Activated CD8-positive, alpha-beta memory T cell treated with anti-CD3 and anti-CD28 coated beads for 24 hours (primary cell): ENCODE measurements around the gene ERCC6L2.

Experiments used
- DNase-seq: peaks from one replicate; pipeline ENCODE4 v3.0.0-alpha.2; 2020

ERCC6L2 gene

GRCh38 chr9:95924987-95925386, 49.5 kb downstream of the ERCC6L2 start:
- DNase-seq = no peak

DNA sequence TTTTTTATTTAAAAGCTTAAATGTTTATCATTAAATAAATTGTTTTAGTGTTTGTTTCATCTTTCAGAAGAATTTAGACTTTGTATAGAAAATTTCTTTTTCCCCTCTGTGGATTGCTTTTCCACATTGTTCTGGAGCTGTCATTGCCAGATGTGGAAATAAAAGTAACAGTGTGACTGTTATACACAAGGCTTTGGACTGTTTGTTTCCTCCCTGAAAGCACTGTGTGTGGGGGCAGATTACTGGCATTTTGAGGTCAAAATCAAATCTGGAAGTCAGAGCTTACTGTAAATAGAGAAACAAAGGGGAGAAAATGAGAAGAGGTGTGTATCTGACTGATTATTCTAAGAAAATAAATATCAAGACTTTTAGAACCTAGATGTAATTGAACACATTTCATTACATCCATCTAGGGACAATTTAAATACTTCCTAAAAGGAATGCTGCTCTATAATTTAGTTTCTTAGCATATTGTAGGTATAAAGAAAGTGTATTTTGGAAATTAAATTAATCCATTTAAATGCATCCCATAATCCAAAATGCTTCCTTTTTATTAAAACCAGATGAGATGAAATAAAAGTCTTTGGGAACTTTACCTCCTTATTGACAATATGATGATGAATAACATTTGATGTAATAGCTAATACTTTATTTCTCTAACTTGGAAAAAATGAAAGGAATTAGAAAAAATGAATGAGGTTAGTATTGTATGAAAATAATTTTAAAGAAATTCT, 51.9 kb downstream of the ERCC6L2 start:
- DNase-seq = no peak

- no peak for DNase-seq
Observed at GRCh38 chr9:95930277-95930676, 54.8 kb downstream of the ERCC6L2 start.

DNA sequence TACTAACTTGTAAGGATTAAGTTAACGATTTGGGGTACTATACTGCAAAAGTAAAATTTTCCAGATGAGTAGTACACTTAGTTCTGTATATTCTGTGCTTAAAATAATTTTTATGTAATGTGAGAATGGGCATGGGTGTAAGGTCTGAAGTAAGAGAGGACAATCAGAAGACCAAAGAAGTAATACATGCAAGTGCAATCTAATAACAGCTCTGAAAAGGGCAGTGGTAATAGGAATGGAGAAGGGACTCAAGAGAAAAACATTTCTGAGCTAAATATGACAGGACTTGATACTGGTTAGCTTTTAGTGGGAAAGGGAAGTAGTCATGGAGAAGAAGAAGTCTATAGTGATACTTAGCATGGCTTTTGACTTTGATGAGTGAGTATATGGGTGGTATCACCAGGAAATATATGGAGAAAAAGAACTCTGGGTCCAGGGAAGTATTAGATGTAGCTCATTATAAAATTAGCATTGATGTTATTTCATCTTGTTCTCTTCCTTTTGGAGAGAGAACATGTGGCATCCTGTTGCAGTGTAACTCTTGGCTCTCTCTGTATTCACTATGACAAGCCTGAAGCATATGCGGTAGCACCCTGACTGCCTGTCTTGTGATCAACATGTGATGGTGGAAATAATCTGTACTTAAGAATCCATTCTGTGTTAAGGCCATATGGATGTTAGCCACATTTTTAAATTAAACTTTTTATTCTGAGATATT, 60.5 kb downstream of the ERCC6L2 start:
- no peak for DNase-seq

DNA sequence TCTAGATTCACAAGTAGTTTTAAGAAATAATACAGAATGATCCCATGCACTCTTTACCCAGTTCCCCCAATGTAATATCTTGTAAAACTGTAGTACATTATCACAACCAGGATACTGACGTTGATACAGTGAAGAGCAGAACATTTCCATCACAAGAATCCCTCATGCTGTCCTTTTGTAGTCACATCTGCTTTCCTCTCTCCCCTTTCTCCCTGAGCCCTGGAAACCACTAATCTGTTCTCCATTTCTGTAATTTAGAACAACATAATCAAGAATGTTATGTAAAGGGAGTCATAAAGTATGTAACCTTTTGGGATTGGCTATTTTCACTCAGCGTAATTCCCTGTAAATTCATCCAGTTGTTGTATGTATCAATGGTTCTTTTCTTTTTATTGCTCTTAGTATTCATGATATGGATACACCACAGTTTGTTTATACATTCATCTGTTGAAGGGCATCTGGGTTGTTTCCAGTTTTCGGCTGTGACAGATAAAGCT, 61.1 kb downstream of the ERCC6L2 start:
- DNase-seq = no peak

- no peak for DNase-seq
Observed at GRCh38 chr9:95937131-95937530, 61.6 kb downstream of the ERCC6L2 start.

DNA sequence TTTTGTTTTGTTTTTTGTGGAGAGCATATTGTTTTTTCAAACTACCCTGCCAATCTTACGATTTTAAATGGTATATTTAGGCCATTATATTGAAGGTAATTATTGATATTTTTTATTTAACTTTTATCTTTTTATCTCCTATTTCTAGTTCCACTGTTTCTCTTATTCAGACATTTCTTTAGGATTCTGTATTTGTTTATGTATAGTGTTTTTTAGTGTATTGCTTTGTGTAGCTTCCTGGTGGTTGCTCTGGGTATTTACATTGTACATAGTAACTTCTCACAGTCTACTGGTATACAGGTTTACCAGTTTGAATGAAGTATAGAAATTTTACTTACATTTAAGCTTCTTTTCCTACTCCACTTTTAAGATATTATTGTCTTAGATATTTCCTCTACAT, 63.2 kb downstream of the ERCC6L2 start:
- no peak for DNase-seq

DNA sequence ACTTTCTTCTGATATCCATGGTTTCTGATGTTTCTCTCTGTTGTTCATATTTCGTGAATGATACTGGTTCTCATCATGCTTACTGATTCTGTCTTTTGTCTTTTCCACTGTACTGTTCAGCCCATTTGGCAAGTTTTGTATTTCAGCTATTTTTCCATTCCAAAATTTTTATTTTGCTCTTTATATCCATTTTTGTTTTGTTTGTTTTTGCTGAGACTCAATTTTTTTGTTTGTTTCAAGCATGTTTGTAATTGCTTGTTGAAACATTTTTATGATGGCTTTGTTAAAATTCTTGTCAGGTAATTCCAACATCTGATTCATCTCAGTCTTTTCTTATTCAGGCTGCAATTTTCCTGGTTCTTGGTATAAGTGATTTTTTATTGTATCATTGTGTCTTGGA, 64.0 kb downstream of the ERCC6L2 start:
- DNase-seq = no peak

- DNase-seq = no peak
Observed at GRCh38 chr9:95940265-95940664, 64.8 kb downstream of the ERCC6L2 start.

DNA sequence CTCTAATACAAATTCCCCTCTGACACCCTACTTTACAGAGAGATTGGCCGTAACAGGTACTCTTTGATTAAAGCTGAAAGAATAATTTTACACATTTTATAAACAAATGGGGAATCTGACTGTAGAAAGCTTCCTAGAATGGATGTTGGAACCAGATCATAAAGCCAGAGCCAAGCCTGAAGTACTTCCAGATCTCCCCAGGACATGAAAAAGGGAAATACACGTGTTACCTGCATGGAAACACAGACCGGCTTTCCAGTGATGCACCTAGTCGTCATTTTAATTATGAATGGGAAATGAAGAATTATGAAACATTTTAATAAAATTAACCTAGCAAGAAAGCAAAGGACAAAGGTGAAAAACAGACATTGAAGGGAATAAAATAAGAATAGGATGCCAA, 66.5 kb downstream of the ERCC6L2 start:
- no peak for DNase-seq

DNA sequence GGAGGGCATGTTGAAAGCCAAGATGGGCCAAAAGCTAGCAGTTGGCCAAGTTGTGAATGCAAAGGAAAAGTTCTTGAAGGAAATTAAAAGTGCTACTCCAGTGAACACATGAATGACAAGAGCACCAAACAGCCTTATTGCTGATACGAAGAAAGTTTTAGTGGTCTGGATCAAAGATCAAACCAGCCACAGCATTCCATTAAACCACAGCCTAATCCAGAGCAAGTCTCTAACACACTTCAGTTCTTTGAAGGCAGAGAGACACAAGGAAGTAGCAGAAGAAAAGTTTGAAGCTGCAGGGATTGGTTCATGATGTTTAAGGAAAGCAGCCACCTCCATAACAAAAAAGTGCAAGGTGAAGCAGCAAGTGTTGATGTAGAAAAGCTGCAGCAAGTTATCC, 71.6 kb downstream of the ERCC6L2 start:
- no peak for DNase-seq

DNA sequence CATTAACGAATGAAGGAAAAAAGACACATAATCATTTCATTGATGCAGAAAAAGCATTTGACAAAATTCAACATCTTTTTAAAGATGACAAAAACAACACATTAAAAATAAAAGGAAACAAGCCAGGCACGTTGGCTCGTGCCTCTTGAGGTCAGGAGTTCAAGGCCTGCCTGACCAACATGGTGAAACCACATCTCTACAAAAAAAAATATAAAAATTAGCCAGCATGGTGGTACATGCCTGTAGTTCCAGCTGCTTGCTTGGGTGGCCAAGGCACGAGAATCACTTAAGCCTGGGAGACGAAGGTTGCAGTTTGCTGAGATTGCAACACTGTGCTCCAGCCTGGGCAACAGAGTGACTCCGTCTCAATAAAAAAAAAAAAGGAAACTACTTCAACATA, 77.0 kb downstream of the ERCC6L2 start:
- DNase-seq = no peak

GRCh38 chr9:95953986-95954385, 78.5 kb downstream of the ERCC6L2 start:
- no peak for DNase-seq

DNA sequence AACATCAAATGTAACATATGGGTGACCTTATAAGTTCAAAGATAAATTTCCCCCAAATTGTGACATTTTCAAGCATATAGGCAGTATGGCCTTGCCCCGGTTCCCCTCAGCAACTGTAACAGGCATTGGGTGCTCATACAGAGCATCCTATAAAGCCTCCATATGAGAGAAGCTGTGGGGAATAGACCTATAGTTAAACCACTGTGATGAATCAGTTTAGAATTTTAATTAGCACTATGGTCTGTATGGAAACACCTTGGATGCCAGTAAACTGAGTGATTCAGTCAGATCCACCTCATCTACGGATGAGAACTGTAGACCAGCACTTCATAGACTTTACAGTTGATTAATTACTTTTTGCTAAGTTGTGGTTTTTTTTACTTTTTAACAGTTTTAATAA, 79.4 kb downstream of the ERCC6L2 start:
- no peak for DNase-seq

- no peak for DNase-seq
Observed at GRCh38 chr9:95962936-95963335, 87.4 kb downstream of the ERCC6L2 start.

GRCh38 chr9:95963659-95964058, 88.2 kb downstream of the ERCC6L2 start:
- no peak for DNase-seq

GRCh38 chr9:95966306-95966705, 90.8 kb downstream of the ERCC6L2 start:
- DNase-seq = no peak

DNA sequence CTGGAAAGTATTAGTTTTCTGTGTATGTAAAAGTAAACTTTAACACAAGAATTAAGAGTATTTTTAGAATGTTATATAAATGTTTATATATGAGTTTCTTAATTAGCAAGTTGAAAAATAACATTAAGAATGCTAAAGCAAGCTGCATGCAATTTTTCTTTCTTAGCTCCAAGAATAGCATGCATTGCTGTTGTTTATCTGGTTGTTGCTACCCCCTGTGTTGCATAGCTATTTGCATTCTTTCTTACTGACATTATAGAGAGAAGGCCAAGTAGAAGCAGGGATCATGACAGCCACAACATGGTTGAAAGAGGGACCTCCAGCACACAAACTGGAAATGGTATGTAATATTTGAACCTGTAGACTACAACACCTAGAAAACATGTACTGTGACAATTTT, 94.8 kb downstream of the ERCC6L2 start:
- DNase-seq = no peak

- no peak for DNase-seq
Observed at GRCh38 chr9:95971815-95972214, 96.3 kb downstream of the ERCC6L2 start.

- DNase-seq = no peak
Observed at GRCh38 chr9:95974389-95974788, 98.9 kb downstream of the ERCC6L2 start.

- DNase-seq = no peak
Observed at GRCh38 chr9:95977371-95977770, 101.9 kb downstream of the ERCC6L2 start.

GRCh38 chr9:95978106-95978505, 102.6 kb downstream of the ERCC6L2 start:
- DNase-seq = no peak

DNA sequence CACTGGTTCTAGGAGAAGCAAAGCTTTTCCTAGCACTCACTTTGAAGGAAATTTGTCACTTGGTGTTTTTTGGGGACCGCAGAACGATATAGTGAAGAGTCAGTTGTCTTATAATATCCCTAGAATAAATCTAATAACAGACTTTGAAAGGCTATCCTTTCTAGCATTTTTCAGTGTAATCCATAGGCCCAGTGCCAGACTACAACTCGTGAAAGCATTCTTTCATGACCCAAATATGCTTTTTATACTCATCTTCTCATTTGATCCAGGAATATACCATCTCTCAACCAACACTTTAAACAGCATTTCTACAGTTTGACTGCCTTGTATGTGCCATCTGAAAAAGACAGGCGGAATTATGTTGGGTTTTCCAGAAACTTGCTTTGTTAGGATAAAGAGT, 104.0 kb downstream of the ERCC6L2 start:
- no peak for DNase-seq
